Breast epithelium (tissue), 3 donors: Measurements from ENCODE around the gene PEX10.

Source experiments
- POLR2A ChIP-seq: fragments of 450-650 bp; IDR thresholded peaks from one replicate; pipeline ENCODE4 v1.6.1; 2016; ENCODE audit warnings: antibody characterized with exemption, mild to moderate bottlenecking, moderate library complexity
- POLR2AphosphoS5 ChIP-seq, 3 donors: sonication (generic); formaldehyde crosslinking; IDR thresholded peaks; one replicate each; pipeline ENCODE4 v1.6.1; 2017; ENCODE audit warnings: antibody characterized with exemption in 3 of 3
- TF ChIP-seq, protein P1 (sequence below), 3 donors: fragments of 450-650 bp; IDR thresholded peaks; one replicate each; pipeline ENCODE4 v1.5.1; 2016 to 2017; ENCODE audit warnings: antibody characterized with exemption in 3 of 3, mild to moderate bottlenecking in 3 of 3, moderate library complexity in 3 of 3

DNA sequence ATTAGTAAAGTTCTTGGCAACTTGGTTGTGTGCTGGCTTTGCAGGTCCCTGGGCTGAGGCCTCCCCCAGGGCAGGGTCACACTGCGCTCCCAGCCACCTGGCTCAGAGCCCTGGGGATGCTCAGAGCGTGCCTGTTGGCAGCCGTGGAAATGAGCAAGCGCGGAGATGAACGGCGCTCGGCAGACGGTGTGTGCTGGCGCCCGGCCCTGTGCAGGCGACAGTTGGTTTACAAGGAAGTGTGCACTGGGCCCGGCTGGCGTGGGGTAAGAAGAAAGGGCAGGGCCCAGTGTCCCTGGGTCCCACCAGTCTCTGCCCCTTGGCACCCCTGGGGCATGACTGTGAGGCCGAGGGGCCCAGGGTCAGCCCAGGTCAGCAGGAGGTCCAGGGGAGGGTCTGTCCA is 25.7 kb upstream of the PEX10 start:
- TF ChIP-seq, protein P1, sequence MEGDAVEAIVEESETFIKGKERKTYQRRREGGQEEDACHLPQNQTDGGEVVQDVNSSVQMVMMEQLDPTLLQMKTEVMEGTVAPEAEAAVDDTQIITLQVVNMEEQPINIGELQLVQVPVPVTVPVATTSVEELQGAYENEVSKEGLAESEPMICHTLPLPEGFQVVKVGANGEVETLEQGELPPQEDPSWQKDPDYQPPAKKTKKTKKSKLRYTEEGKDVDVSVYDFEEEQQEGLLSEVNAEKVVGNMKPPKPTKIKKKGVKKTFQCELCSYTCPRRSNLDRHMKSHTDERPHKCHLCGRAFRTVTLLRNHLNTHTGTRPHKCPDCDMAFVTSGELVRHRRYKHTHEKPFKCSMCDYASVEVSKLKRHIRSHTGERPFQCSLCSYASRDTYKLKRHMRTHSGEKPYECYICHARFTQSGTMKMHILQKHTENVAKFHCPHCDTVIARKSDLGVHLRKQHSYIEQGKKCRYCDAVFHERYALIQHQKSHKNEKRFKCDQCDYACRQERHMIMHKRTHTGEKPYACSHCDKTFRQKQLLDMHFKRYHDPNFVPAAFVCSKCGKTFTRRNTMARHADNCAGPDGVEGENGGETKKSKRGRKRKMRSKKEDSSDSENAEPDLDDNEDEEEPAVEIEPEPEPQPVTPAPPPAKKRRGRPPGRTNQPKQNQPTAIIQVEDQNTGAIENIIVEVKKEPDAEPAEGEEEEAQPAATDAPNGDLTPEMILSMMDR (IDR thresholded peaks at IDR 0.05) = no peak
- no peak for TF ChIP-seq POLR2AphosphoS5 (IDR thresholded peaks at IDR 0.05)
- TF ChIP-seq POLR2A = no peak
